IPS-20b (cell line): Measurements from ENCODE around the gene TAS2R42.

Source experiments
- H3K27ac ChIP-seq: one replicate; pipeline ENCODE4 v1.5.1; 2013; ENCODE audit warnings: low read length
- H3K27me3 ChIP-seq: 2 replicates; pipeline ENCODE4 v1.6.1; 2013; ENCODE audit warnings: mild to moderate bottlenecking, low read length, inconsistent platforms; ENCODE audit not compliant: insufficient read depth
- H3K36me3 ChIP-seq: 2 replicates; pipeline ENCODE4 v1.6.1; 2013; ENCODE audit warnings: low read depth, mild to moderate bottlenecking, inconsistent platforms, low read length, moderate library complexity; ENCODE audit not compliant: insufficient read depth
- H3K4me1 ChIP-seq: 2 replicates; pipeline ENCODE4 v1.6.1; 2013; ENCODE audit warnings: mild to moderate bottlenecking, control low read depth, inconsistent platforms, low read length, moderate library complexity; ENCODE audit not compliant: insufficient read depth
- H3K4me3 ChIP-seq: 2 replicates; pipeline ENCODE4 v1.5.1; 2013; ENCODE audit warnings: mild to moderate bottlenecking, low read length, inconsistent platforms
- H3K9ac ChIP-seq: 2 replicates; pipeline ENCODE4 v1.6.1; 2013; ENCODE audit warnings: low read depth, mild to moderate bottlenecking, inconsistent platforms, low read length, moderate library complexity
- H3K9me3 ChIP-seq: 2 replicates; pipeline ENCODE4 v1.6.1; 2013; ENCODE audit warnings: mild to moderate bottlenecking, low read depth, low read length, inconsistent platforms; ENCODE audit not compliant: insufficient read depth

Gene TAS2R42

DNA sequence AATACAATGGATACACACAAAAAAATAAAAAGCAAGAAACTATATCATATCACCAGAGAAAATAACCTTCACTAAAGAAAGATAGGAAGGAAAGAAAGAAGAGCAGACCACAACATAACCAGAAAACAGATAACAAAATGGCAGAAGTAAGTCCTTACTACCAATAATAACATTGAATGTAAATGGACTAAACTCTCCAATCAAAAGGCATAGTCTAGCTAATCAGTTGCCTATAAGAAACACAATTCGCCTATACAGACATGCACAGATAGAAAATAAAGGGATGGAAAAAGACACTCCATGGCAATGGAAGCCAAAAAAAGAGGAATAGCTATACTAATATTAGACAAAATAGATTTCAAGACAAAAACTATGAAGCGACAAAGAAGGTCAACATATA, 43.4 kb downstream of the TAS2R42 start:
- Histone ChIP-seq H3K9ac (no peak overlapping the region), H3K9me3 (peaks cover 13% of the 10 kb centered on the region; the same call in 1 of the 2 replicates), H3K27ac (no peak overlapping the region), H3K27me3 (no peaks in the 10 kb centered on the region), H3K4me1 (no peaks in the 10 kb centered on the region), H3K4me3 (no peak overlapping the region), H3K36me3 (peaks cover 8% of the 10 kb centered on the region; the same call in 1 of the 2 replicates)

DNA sequence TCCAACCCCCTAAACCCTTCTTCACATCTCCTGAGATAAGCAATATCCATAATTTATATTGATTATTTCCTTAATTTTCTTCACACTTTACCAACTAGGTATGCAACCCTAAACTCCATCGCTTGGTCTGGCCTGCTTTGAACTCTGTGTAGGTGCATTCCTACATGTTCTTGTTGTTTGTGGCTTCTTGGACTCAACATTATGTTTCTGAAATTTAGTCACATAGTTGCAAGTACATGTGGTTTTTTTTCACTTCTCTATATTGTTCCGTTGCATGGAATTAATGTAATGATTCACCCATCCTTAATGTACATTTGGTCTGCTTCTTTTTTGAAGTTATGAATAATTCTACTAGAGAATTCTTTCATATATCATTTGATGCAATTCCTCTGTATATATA, 50.7 kb downstream of the TAS2R42 start:
- Histone ChIP-seq H3K9me3 (no peaks in the 10 kb centered on the region), H3K27ac (no peak overlapping the region), H3K9ac (no peak overlapping the region), H3K4me3 (no peak overlapping the region), H3K27me3 (no peaks in the 10 kb centered on the region), H3K4me1 (no peaks in the 10 kb centered on the region), H3K36me3 (peaks cover 8% of the 10 kb centered on the region; the same call in 1 of the 2 replicates)
